ENCODE data around the gene PIGX.

DNA sequence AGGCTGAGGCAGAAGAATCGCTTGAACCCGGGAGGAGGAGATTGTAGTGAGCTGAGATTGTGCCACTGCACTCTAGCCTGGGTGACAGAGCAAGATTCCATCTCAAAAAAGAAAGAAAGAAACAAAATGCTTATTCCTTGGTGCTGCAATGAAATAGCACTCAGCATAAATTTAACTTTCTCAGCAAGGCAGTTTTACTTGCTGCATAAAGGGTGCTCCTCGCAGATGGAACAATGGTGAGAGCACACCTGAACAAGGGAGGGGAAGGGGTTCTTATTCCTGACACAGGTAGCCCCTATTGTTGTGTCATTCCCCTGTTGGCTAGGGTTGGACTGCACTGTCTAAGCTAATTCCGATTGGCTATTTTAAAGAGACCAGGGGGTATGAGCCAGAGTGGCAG is 44.6 kb downstream of the PIGX start:
- TF ChIP-seq, protein P1, sequence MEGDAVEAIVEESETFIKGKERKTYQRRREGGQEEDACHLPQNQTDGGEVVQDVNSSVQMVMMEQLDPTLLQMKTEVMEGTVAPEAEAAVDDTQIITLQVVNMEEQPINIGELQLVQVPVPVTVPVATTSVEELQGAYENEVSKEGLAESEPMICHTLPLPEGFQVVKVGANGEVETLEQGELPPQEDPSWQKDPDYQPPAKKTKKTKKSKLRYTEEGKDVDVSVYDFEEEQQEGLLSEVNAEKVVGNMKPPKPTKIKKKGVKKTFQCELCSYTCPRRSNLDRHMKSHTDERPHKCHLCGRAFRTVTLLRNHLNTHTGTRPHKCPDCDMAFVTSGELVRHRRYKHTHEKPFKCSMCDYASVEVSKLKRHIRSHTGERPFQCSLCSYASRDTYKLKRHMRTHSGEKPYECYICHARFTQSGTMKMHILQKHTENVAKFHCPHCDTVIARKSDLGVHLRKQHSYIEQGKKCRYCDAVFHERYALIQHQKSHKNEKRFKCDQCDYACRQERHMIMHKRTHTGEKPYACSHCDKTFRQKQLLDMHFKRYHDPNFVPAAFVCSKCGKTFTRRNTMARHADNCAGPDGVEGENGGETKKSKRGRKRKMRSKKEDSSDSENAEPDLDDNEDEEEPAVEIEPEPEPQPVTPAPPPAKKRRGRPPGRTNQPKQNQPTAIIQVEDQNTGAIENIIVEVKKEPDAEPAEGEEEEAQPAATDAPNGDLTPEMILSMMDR (IDR thresholded peaks at IDR 0.05), result no peak
- TF ChIP-seq EP300 (IDR thresholded peaks at IDR 0.05), result no peak
- TF ChIP-seq POLR2AphosphoS5 (IDR thresholded peaks at IDR 0.05), result no peak
- no peak for TF ChIP-seq POLR2A (IDR thresholded peaks at IDR 0.05)

Data from upper lobe of left lung (tissue), 4 donors.